Umbilical cord (tissue), 2 donors: ENCODE measurements around the gene DNAJA1. TPM values are rescaled to one million over a fixed set of nuclear protein-coding genes. Genes with fewer than 3 reads are reported as not detected.
"Not testable (repeated sequence)": the region's sequence is repeated elsewhere in the genome, so short reads cannot be mapped to it uniquely, and the experiment has no call there.

Experiments
- DNase-seq: peaks from one replicate; pipeline ENCODE4 v3.0.0-alpha.2; 2015; ENCODE audit warnings: low spot score
- total RNA-seq: library from RNA; depleted of rRNA; stranded (reverse); fragments of >200 nt; gene quantifications from one replicate; pipeline ENCODE4 v1.2.3, GENCODE V29; 2014; ENCODE audit warnings: low replicate concordance; ENCODE audit not compliant: insufficient read depth

The DNAJA1 gene
- total RNA-seq = 51.3 TPM

- DNase-seq = peak; percentile 98
These were observed at the start of gene DNAJA1 for GRCh38 chr9:33024966-33025571. Gene DNAJA1, plus strand, starts transcription at chr9:33025273. Its CDS starts 1,212 bp downstream, at chr9:33026485.

DNA sequence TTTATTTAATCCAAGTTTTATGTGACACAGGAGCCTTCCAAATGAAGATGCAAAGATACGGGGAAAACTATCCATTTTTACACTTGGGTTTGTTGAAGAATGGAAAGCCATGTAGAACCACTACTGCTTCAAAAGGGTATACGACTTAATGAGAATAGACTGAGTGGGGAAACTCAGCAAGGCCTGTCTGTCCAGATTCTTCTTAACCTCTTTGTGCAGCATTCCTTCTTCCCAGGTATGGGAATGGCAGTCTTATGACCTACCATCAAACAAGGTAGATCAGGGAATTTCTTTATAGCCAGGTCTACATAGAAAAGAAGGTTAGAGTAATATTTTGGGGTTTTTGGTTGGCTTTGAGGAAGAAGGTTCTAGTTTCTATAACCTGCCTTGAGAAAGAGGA, 47.0 kb upstream of the DNAJA1 start:
- DNase-seq = no peak

DNA sequence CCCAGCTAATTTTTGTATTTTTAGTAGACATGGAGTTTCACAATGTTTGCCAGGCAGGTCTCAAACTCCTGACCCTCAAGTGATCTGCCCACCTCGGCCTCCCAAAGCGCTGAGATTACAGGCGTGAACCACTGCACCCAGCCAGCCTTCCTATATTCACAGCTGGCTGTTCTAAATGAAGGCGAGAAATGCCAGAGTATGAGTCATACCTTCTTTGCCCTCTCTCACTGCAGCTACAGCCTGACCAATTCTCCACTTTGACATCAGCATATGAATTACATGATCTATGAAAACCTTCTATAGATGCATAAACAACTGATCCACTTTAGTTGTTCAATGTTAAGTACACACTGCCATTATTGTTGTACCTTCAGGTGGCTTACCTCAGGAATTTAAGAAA, 38.1 kb upstream of the DNAJA1 start:
- no peak for DNase-seq

DNA sequence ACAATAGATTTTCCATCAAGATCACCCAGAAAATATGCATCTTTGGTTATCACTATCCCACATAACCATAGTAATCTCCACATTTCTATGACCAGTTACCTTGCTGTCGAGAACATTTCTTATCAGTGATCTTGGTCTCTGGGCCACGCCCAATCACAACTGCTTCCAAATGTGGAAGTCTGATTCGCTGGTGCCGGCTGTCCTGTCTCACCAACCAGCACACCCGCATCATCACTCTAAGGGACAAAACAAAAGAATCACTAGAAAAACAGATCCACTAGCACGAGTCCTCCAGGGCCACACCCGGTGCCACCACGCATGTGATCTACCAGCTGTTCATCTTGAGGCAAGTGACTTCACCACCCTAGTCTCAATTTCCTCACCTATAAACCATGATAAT, 35.4 kb upstream of the DNAJA1 start:
- no peak for DNase-seq

GRCh38 chr9:32991897-32992594, 33.0 kb upstream of the DNAJA1 start:
- no peak for DNase-seq

DNA sequence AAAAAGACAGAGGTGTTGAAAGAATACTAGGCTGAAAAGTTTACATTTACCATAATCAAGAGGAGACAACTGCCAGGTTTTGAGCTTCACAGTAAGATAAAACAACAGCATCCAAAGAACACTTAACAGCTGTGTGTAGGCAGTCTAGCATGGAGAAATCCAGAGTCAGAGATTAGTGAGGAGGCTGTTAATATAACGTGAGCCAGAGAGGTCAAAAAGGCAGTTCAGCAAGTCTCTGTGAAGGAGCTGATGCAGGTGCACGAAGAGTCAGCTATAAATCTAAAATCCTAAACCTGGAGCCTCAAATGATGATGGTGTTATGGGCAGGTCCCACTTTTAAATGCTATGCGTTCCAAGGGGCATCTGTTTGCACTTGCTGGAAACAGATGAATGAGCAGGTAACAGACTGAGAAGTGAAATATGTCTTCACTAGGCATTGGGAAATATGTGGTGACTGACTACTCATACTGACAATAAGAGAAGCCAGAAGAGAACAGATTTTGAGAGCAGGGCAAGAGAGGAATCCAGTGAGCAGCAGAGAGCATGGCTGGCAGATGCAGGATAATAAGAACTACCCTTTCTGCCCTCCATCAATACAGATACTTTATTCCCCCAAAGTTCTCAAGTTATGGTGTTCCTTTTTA, 32.4 kb upstream of the DNAJA1 start:
- peak; percentile 35 for DNase-seq

DNA sequence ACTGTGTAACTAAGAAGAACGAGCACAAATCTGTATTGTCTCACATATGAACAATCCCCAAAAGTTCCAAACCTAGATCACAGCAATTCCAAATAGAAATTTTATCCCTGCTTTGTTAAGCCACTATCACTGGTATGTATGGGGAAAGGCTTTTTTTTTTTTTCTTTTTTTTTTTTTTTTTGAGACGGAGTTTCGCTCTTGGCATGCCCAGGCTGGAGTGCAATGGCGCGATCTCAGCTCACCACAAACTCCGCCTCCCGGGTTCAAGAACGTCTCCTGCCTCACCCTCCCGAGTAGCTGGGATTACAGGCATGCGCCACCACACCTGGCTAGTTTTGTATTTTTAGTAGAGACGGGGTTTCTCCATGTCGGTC, 24.4 kb upstream of the DNAJA1 start:
- peak; percentile 14 for DNase-seq

DNA sequence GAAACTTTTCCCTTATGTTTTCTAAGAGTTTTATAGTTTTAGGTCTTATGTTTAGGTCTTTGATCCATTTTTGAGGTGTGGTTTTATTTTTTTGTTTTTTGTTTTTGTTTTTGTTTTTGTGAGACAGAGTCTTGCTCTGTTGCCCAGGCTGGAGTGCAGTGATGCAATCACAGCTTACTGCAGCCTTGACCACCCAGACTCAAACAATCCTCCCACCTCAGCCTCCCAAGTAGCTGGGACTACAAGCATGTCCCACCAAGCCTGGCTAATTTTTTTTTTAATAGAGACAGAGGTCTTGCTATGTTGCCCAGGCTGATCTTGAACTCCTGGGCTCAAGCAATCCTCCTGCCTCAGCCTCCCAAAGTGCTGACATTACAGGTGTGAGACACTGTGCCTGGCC, 19.7 kb upstream of the DNAJA1 start:
- DNase-seq = not testable (repeated sequence)

DNA sequence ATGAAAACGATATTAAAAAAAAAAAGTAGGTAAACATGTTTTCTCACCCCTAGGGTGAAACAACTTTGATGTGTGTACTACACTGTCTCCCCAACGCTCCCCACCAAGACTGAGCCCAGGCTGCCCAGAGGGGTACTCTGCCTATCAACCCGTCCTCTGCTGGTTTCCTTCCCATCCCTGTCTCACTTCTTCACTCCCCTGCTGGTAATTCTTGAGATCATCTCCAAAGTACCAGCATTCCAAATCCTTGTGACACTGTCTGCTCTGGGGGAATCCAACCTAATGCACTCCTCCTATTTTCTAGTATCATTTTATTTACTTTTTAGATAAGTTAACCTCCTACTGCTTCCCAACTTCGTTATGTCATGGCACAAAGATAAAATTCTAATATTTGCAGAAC, 17.3 kb upstream of the DNAJA1 start:
- no peak for DNase-seq

DNA sequence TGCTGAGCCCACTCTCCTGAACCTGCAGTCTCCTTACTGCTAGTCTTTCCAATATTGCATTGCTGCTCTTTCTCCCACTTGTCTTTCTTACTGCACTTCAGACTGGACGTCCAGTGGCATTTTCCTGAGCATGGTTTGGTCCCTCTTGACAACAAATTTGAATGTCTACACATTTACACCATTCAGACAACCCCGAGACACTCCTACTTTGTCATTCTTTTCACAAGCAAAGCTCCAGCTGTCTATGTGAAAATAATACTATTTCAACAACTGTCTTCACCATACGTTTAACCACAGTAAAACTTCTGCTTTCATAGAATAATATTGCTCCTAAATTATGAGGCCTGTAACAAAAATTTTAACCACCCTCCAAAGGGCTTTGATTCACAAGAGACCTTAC, 13.2 kb upstream of the DNAJA1 start:
- no peak for DNase-seq

GRCh38 chr9:33012328-33013069, 12.6 kb upstream of the DNAJA1 start:
- DNase-seq = no peak

GRCh38 chr9:33013962-33014664, 11.0 kb upstream of the DNAJA1 start:
- DNase-seq = no peak

DNA sequence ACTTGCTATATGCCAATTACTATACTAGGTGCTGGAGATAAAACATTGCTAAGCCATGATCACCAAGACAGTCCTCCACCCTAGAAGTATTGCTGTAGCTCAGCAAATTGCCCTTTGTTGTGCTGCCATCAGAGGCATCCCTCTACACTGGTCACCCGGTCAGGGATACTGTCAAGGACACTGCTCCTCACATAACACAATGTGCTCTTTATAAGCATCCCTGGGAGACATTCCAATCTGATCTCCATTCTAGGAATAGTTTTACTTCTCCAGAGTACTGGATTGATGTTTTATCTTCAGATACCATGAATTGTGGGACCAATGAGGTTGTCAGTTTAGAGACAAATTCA, 10.4 kb upstream of the DNAJA1 start:
- no peak for DNase-seq

GRCh38 chr9:33017283-33018041, 7.6 kb upstream of the DNAJA1 start:
- no peak for DNase-seq

DNA sequence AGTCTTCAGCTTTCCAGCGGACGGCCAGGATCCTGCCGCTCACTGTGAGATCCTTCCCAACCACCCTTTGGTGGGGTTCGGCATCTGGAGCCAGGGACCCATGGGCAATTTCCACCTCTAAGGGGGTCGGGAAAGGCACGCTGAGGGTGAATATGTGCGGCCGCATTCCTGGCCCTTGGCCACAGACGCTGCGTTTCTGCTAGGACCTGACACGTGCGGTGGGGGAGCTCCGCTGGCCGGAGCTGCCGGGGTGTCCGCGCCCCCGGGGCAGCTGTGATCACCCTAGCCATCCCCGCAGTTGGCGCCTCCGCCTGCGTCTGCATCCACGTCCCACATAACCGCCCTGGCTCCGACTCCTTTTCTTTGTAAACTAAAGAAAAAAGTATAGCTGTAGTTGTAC, 5.3 kb upstream of the DNAJA1 start:
- DNase-seq = no peak

DNA sequence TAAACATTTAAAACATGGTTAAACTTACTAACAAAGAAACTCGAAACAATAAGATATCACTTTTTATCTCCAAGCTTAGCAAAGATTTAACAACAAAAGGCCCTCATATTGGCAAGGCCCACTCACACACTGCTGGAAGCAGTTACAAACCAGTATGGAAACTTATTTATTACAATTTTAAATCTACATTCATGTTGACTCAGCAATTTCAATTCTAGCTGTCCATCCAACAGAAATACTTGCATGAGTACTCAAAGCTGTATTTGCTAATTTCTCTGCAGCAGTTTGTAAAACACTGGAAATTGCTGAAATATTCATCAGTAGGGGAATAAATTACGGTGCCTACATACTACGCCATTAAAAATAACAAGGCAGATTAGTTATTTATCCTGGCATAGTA, 2.8 kb upstream of the DNAJA1 start:
- no peak for DNase-seq

DNA sequence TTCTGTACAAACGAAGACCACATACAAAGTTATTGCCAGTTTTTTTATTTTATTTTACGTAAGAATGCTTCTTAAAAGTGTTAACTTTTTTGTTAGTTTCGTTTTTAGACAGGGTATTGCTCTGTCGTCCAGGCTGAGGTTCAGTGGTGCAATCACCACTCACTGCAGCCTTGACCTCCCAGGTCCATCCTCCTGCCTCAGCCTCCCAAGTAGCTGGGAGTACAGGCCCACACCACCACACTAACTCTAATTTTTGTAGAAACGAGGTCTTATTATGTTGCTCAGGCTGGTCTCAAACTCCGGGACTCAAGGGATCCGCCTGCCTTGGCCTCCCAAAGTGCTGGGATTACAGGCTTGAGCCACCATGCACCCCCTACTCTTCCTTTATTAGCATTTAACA, 2.3 kb upstream of the DNAJA1 start:
- DNase-seq = no peak

DNA sequence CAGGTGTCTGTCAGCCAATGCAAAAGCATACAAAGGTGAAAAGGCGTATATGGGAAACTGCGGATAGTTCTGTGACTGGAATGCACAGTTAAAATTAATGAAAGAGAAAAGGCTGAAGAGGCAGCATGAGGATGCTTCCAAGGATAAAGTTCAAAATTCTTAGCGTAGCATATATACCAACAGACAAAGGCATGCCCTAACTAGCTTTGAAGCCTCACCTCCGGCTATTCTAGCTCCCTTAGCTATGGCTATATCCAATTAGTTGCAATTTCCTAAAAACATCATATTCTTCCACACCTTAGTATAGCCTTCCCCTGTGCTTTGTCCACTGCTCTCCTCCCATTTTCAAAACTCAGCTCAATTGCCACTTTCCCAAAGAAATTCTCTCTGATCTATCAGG, 1.4 kb upstream of the DNAJA1 start:
- DNase-seq = no peak

GRCh38 chr9:33024126-33024965, 727 bp upstream of the DNAJA1 start:
- DNase-seq = no peak
